GM10847 (cell line): ENCODE measurements around the gene CDH15.

Experiments used
- POLR2A ChIP-seq: IDR thresholded peaks from 2 replicates; pipeline ENCODE4 v1.6.1; 2011; ENCODE audit not compliant: insufficient read length; ENCODE audit errors: extremely low read depth

CDH15 gene

DNA sequence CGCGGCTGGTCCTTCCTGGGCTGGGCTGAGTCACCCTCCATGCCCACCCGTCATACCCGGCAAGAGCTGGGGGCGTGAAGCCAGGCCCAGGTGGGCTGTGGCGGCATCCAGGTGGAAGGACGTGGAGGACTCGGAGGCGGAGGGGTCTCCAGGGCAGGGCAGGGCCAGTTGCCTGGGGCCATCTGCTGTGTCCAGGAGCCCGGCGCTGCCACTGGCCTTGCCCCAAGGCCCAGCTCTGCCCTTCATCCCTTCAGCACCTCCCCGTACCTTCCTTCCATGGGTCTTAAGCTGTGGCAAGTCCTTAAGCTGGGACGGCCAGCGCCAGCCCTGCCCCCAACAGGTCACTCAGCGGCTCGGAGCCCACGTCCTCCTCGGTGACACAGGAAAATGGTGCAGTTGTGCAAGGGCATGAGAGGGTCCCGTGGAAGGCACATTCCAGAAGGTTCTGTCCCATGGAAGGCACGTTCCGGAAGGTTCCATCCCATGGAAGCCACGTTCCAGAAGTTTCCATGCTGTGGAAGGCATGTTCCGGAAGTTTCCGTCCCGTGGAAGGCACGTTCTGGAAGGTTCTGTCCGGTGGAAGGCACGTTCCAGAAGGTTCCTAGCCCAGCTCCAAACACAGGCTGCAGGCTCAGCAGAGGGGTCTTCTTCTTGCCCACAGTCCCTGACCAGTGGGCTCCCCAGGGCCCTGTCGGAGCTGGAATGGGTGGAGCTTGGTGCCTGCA, 10.4 kb upstream of the CDH15 start:
- TF ChIP-seq POLR2A: no peak

DNA sequence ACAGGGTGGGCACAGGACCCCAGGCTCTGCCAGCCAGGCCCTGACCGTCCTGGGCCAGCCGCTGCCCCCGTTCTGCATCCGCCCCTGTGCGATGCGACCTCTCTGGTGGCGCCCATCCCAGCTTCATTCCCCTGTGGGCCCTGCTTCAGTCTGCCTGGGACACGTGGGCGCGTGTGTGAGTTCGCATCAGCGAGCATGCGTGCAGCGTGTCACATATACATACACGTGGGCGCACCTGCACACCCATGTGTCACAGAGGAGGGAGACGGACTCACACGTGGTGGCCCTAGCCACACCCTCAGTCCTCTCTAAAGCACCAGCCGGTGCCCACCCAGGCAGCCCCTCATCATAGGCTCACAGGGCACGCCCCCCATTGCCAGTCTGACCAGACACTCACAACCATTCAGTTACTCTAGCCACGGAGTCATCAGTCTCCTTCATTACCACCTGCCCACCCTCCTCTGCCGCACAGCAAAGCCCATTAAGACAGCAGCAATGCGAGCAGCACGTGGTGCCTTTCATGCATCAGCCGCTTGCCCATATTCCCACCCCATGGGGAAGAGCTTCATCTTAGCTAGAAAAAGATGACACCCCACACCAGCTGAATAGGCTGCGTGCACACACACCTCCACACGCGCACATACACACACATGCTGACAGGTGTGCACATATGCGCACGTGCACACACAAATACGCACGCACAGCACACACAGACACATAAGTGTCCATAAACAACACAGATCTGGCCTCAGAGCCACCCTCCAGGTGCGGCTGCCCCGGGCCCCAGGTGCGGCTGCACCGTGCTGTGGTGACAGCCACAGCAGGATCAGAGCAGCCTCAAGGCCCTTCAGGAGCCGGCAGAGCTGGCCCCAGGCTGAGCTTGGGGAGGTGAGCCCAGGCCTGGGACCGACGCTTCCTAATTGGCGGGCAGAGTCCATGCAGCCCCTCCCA, 9.5 kb upstream of the CDH15 start:
- no peak for TF ChIP-seq POLR2A

DNA sequence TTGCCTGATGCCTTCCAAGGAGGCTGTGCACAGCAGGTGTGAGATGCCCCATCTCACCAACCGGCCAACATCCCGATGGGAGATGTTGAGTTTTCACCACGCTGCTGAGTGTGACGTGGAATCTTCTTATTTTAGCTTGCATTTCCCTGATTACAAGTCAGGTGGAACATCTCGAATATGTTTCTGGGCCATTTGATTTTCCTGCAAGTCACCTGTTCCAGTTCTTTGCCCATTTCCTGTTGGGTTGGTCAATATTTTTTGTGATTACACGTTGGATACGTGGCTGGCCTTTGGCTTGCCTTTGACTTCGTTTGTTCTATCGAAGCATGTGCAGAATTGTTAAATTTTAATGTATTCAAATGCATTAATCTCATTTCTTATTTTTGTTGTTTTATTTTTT, 8.3 kb upstream of the CDH15 start:
- no peak for TF ChIP-seq POLR2A

DNA sequence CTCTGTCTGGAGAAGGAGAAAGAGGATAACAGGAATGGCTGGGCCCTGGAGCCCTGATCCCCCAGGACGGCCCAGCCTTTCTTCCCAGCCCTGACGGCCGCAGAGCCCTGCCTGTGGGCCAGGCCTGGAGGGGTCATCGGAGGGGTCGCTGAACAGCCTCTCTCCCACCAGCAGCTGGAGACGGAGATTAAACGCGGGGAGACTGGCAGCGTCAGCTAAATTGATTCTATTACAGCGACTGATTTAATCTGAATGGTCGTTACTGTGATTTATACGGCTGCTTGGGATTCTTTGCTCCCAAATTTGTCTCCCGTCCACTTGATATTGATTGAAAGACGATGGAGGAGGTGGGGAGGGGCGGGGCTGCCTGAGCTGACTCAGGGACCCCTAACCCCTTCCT, 7.1 kb upstream of the CDH15 start:
- TF ChIP-seq POLR2A: no peak

DNA sequence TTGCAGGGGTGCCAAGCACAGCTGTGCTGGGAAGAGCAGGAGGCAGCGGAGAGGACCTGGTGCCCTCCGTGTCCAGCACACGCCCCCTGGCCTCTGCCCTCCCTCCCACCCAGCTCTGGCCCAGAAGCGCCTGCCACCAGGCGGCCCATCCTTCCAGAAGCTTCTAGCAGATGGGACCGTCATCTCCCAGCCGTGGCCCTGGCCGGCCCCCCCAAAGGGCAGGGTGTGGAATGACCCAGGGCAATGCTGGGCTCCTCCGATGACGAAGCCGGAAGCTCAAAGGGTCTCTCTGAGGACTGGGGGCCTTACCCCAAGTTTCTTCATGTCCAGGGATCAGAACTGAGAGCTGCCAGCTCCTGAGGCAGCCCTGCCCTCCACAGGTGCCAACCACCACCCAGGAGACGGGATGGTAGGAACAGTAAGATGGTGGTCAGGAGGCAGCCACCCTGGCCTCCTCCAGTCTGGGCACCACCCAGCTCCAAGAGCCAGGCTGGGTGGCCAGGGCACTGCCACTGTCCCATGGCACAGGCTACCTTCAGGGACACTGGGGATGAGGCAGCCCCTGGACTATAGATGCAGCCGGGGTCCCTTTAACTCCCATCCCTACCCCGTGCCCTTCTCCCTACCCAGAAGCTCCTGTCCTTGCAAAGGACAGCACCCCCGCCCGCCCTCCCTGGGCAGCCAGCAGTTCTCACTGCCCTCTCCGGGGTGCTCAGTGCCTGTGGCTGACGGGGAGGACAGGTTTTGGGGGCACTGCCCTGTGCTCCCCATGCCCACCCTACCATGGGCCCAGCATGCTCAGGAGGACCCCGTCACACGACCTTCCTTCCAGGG, 6.5 kb upstream of the CDH15 start:
- no peak for TF ChIP-seq POLR2A

DNA sequence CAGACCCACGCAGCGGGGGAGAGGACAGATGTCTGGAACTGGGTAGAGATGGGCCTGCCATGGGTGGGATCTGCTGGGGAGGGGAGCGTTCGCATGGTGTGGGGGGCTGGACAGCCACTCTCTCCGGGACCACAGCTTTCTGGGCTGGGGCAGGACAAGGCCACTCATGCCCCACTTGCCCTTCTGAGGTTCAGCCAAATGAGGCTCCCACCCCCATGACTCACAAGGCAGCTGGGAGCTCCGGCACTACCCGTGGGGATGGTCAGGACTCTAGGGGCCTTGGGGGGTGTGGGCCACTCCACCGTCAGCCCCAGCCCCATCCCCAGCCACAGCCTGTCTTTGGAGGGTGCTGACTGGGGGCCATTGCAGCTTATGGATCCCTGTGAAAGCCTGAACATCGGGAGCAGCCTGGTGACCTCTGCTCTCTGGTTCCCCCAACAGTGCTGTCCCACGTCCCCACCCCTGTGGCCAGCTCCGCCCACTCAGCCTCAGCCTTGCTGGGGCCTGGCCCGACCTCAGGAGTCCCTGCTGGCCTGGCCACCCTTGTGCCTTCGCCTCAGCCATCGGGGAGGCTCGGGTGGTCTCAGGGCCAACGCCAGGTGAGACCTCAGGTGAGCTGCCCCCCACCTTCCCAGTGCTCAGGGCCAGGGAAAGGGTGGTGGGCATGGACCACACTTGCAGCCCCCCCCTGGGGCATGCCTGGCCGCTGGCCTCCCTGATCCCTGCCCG, 4.7 kb upstream of the CDH15 start:
- TF ChIP-seq POLR2A: no peak

DNA sequence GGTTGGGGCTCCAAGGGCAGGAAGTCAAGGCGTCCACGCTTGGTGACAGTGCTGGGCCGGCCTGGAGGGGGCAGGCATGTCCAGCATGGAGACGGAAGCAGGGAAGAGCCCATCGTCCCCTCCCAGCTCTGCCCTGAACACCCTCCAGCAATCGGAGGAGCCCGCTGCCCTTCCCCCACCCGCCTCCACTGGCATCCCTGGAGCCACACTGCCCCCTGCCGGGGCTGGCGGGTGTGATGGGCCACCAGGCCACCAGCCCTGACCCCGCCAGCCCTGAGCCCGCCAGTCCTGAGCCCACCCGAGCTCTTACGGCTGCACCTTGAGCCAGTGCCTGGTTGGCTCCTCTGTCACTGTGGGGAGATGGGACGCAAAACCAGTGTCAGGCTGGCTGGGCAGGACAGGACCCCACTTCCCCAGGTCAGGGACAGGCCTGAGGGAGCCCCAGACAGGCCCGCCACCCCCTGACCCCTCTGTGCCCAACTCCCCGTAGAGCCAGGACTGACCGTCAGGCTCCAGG, 4.1 kb upstream of the CDH15 start:
- no peak for TF ChIP-seq POLR2A

DNA sequence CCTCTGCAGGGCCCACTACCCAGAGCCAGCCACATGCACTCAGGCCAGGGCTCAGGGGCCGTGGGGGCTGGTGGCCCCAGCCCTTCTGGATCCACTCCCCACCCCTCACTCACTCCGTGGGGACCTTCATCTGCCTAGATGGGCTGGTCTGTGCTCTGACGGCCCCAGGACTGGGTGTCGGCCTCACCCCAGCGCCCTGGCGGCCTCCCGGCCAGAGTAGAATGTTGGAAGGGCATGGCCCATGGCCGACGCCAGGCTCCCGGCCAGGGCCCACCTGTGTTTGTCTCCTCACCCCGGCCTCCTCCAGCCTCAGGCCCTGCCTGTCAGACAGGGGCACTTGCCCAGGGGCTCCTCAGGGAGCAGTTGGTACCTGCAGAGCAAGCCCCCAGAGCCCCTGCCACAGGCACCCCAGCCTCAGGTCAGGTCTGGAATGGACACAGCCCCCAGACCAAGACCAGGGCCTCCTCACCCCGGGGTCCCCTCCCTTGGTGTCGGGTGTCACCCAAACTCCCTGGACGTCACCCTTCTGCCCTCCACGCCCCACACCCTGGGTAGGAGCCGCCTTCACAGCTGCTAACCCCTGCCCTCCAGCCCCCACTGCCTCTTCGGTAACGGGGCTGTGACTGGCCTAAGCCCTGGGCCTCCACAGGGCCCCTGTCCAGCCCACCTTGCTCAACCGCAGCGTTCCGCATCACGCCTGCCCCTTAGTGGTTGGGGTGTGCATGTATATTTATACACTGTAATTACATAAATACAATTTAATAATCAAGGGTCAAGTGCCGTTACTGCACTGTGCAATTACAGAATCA, 3.0 kb upstream of the CDH15 start:
- TF ChIP-seq POLR2A: no peak

DNA sequence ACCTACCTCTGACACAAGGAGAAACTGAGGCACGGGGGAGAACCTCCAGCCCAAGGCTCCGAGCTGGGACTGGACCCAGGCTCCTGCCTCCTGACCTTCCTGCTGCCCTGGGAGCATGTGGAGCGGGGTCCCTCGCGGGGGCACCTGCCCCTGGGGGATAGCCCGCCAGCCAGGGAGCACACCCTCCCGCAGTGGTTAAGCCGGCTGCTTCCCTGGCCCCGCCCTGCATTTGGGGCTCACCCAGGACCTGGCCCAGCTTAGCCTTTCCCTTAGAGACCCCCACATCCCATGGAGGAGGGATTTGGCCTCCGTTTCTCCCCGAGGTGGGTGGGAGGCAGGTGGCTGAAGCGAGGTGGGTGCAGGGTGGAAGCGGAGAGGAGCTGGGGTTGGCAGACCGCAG, 1.8 kb upstream of the CDH15 start:
- TF ChIP-seq POLR2A: no peak

DNA sequence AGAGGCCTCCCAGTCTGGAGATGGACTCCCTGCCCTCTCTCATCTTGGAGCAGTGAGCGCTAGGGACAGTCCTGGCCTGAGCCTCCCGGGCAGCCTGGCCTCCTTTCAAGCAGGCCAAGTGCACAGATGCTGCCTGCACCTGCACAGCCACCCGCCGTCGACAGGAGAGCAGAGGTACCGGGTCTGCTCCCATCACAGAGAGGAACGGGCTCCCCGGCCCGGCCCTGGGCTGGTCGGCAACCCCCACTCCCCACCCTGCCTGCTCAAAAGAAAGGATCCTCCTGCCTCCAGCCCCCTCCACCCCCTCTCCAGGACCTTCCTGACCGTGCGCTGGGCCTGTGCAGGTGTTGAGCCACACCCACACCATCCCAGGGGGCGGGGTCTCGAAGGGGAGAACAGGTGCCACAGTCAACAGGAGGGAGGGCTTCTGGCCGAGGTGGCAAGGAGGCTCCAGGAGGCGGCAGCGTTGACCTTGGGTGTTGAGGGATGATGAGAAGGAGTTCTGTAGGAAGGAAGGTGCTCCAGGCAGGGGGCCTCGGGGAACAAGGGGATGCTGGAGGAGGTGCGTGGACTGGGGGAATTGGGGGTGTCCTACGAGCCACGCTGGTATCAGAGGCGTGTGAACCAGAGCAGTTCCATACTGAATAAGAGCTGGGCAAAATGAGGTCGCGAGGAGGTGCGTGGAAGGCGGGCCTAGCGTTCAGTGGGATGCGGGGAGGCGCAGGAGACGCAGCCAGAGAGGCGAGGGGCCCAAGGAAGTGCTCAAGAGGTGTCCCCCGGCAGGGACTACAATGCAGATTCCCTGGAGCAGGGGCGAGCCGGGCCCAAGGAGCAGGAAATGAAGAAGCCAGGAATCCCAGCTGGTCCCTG, 967 bp upstream of the CDH15 start:
- TF ChIP-seq POLR2A: no peak

DNA sequence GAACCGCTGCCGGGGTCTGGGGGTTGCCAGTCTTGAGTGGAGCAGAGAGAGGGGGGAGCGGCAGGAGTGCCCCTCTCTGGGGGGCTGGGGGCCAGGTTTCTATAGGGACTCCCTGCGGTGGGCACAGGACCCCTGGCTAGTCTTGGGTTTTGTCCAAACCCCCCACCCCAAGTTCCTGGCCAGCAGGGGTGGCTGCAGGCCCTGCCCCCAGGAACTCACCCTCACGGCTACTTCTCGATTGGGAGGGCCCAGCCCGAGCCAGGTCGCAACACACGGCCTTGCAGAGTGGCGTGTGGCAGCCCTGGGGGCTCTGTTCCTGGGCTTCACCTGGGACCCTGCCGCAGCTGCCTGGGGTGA, 601 bp downstream of the CDH15 start:
- no peak for TF ChIP-seq POLR2A

DNA sequence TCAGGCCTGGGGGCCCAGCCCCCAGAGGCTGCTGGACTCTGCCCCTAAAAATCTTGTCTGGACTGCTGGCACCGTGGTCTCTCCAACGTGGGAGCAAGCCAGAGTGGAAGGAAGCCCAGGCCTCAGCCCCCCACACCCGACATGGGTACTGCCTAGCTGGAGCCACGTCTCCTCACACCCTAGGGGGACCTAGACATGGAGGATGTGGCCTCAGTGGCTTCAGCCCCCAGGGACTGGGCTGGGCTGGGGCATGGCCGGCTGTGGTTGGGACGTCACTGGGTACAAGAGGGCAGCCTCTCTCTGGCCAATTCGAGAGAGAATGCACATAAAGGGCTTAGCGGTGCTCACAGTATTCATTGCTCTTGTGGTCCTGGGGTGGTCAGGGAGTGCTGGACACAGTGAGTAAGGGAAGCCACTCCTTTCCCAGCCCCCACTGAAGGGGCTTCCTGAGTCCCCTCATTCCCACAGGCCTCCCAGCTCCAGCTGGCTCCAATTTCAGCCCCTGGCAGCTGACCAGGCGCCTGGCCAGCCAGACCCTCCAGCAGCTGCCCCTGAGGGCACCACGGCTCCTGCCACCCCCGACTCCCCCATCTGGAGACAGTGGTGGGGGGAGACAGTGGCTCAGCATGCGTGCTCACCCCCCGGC, 1.1 kb downstream of the CDH15 start:
- no peak for TF ChIP-seq POLR2A
